Mucosa of descending colon (tissue), 3 donors: Measurements from ENCODE around the gene CPXM1. TPM values are rescaled to one million over a fixed set of nuclear protein-coding genes. Genes with fewer than 3 reads are reported as not detected.

Source experiments
- ATAC-seq: fragments of 200-7000 bp; cut with Tn5 transposase; one replicate; pipeline ENCODE4 v1.9.1; 2020; ENCODE audit warnings: mild to moderate bottlenecking, moderate library complexity
- DNase-seq, 3 donors: peaks; one replicate each; pipeline ENCODE4 v3.0.0-alpha.2; 2020
- H3K36me3 ChIP-seq: fragments of 200-600 bp; one replicate; pipeline ENCODE4 v1.8.0; 2021; ENCODE audit warnings: low read depth, mild to moderate bottlenecking
- H3K4me1 ChIP-seq: fragments of 200-600 bp; one replicate; pipeline ENCODE4 v1.8.0; 2021; ENCODE audit warnings: low read depth, mild to moderate bottlenecking
- H3K4me3 ChIP-seq: fragments of 200-600 bp; one replicate; pipeline ENCODE4 v1.8.0; 2021; ENCODE audit warnings: mild to moderate bottlenecking
- H3K9me3 ChIP-seq: fragments of 200-600 bp; one replicate; pipeline ENCODE4 v1.8.0; 2021; ENCODE audit warnings: mild to moderate bottlenecking
- intact Hi-C, 2 donors: fragments of 100-400 bp; cut with DNase I in 1 of 2; cut with micrococcal nuclease in 1 of 2; formaldehyde crosslinking; loops; one replicate each; pipeline versions ENCODE4 v1.11.0 to v1.11.1; 2022; cut with DNase I, micrococcal nuclease
- total RNA-seq, 3 donors: library from RNA; stranded (reverse); fragmentation: NEBNext Ultra II Directional in 2 of 3; extraction: Animal tissue kit (Norgen Biotek cat#: 25700) in 2 of 3; gene quantifications; one replicate each; pipeline versions ENCODE4 v1.2.1 to v1.2.4, GENCODE V29; 2021 to 2023
- TF ChIP-seq, protein P1 (sequence below): fragments of 200-600 bp; IDR thresholded peaks from one replicate; pipeline ENCODE4 v1.8.0; 2022; ENCODE audit warnings: antibody characterized with exemption, mild to moderate bottlenecking
- donor health status: DM: no; HTN: no; CAD: no; lungs with moderate emphysema.
- donor health status: DM: no; HTN: no; CAD: no.
- donor health status: DM: no; HTN: yes; CAD: no.

The CPXM1 gene
- total RNA-seq, 3 donors from 2014 or later: 1.7 to 7.1 TPM; not detected in 1

GRCh38 chr20:2797136-2797983, 3.1 kb downstream of the CPXM1 start:
- no peak for ATAC-seq
- peaks cover 16% of the 10 kb centered on the region for H3K4me1 ChIP-seq
- TF ChIP-seq, protein P1, sequence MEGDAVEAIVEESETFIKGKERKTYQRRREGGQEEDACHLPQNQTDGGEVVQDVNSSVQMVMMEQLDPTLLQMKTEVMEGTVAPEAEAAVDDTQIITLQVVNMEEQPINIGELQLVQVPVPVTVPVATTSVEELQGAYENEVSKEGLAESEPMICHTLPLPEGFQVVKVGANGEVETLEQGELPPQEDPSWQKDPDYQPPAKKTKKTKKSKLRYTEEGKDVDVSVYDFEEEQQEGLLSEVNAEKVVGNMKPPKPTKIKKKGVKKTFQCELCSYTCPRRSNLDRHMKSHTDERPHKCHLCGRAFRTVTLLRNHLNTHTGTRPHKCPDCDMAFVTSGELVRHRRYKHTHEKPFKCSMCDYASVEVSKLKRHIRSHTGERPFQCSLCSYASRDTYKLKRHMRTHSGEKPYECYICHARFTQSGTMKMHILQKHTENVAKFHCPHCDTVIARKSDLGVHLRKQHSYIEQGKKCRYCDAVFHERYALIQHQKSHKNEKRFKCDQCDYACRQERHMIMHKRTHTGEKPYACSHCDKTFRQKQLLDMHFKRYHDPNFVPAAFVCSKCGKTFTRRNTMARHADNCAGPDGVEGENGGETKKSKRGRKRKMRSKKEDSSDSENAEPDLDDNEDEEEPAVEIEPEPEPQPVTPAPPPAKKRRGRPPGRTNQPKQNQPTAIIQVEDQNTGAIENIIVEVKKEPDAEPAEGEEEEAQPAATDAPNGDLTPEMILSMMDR: no peak
- no peak for DNase-seq
- intact Hi-C loops: no loop called here
- H3K4me3 ChIP-seq: no peak overlapping the region
- H3K36me3 ChIP-seq: no peaks in the 10 kb centered on the region
- H3K9me3 ChIP-seq: no peaks in the 10 kb centered on the region

- peaks cover 14% of the 10 kb centered on the region for H3K4me1 ChIP-seq
- TF ChIP-seq, protein P1: no peak
- H3K9me3 ChIP-seq: no peaks in the 10 kb centered on the region
- H3K36me3 ChIP-seq: no peaks in the 10 kb centered on the region
- no peak overlapping the region for H3K4me3 ChIP-seq
- ATAC-seq: no peak
- intact Hi-C loops: no loop called here
- DNase-seq: no peak
Measured at GRCh38 chr20:2796011-2796660, 4.3 kb downstream of the CPXM1 start.

- DNase-seq: no peak
- TF ChIP-seq, protein P1: no peak
- intact Hi-C loops: no loop called here
- no peak overlapping the region for H3K4me3 ChIP-seq
- H3K4me1 ChIP-seq: peaks cover 7% of the 10 kb centered on the region
- H3K36me3 ChIP-seq: no peaks in the 10 kb centered on the region
- ATAC-seq: no peak
- no peaks in the 10 kb centered on the region for H3K9me3 ChIP-seq
Measured at GRCh38 chr20:2795451-2795850, 5.0 kb downstream of the CPXM1 start.

DNA sequence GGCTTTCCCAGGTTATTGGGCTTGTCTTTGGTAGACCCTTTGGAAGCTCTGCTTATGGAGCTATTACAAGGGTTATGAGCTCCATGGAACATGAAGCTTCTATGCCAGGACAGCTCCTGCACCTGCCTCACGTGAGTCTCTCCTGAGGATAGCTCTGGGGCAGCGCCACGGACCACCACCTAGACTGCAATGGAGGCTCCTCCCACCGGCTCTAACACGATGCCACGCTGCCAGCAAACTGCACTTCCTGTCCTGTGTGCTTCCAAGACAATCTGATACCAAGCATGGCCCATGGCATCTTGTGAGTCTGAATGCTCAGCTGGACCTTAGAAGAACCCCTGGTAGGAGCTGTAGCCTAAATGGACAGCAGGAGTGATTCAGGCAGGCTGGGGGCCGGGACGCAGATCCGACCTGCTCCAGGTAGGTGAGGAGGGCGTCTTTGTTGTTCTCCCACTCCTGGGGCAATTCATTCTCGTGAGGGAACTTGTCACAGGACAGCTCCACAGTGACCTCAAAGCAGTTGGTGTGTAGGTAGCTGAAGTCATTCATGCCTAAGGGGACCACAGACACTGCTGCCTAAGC, 5.5 kb downstream of the CPXM1 start:
- Histone ChIP-seq H3K36me3 (no peaks in the 10 kb centered on the region), H3K4me1 (peaks cover 2% of the 10 kb centered on the region), H3K4me3 (no peak overlapping the region), H3K9me3 (no peaks in the 10 kb centered on the region)
- intact Hi-C loops: no loop called here
- ATAC-seq (no peak), DNase-seq (no peak)
- TF ChIP-seq, protein P1: no peak

- intact Hi-C loops: no loop called here
- ATAC-seq (no peak), DNase-seq (no peak)
- Histone ChIP-seq H3K4me3 (no peak overlapping the region), H3K4me1 (no peaks in the 10 kb centered on the region), H3K36me3 (no peaks in the 10 kb centered on the region), H3K9me3 (no peaks in the 10 kb centered on the region)
- TF ChIP-seq, protein P1: no peak
Measured at GRCh38 chr20:2794202-2794748, 6.2 kb downstream of the CPXM1 start.
